HG03432 (cell line): Measurements from ENCODE around the gene HIBADH.
"Not testable (repeated sequence)": the region's sequence is repeated elsewhere in the genome, so short reads cannot be mapped to it uniquely, and the experiment has no call there.

Experiments
- ATAC-seq: cut with Tn5 transposase; IDR thresholded peaks from one replicate; pipeline ENCODE4 v1.9.1; 2021; ENCODE audit warnings: mild to moderate bottlenecking, moderate library complexity; ENCODE audit not compliant: unreplicated experiment

Gene HIBADH

GRCh38 chr7:27513885-27514284, 148.8 kb downstream of the HIBADH start:
- no peak for ATAC-seq

GRCh38 chr7:27511370-27511769, 151.3 kb downstream of the HIBADH start:
- ATAC-seq, result not testable (repeated sequence)

- ATAC-seq, result no peak
Measured at GRCh38 chr7:27510541-27510940, 152.1 kb downstream of the HIBADH start.

- not testable (repeated sequence) for ATAC-seq
Measured at GRCh38 chr7:27501879-27502278, 160.8 kb downstream of the HIBADH start.

- ATAC-seq, result no peak
Measured at GRCh38 chr7:27501001-27501400, 161.7 kb downstream of the HIBADH start.

- ATAC-seq, result no peak
Measured at GRCh38 chr7:27492224-27492623, 170.5 kb downstream of the HIBADH start.

- ATAC-seq, result no peak
Measured at GRCh38 chr7:27491534-27491933, 171.1 kb downstream of the HIBADH start.

GRCh38 chr7:27487509-27487908, 175.2 kb downstream of the HIBADH start:
- no peak for ATAC-seq

GRCh38 chr7:27484451-27484850, 178.2 kb downstream of the HIBADH start:
- no peak for ATAC-seq

GRCh38 chr7:27482219-27482618, 180.5 kb downstream of the HIBADH start:
- no peak for ATAC-seq

GRCh38 chr7:27478556-27478955, 184.1 kb downstream of the HIBADH start:
- ATAC-seq, result no peak

- no peak for ATAC-seq
Measured at GRCh38 chr7:27478084-27478483, 184.6 kb downstream of the HIBADH start.

- ATAC-seq, result no peak
Measured at GRCh38 chr7:27476493-27476892, 186.2 kb downstream of the HIBADH start.
